ENCODE results near the gene PSMB11. TPM values are rescaled to one million over a fixed set of nuclear protein-coding genes. Genes with fewer than 3 reads are reported as not detected.
A peak's percentile ranks its signal among the peaks of the same experiment; 100 is the strongest.

The PSMB11 gene
- total RNA-seq, 2 donors from 2014 or later: not detected

DNA sequence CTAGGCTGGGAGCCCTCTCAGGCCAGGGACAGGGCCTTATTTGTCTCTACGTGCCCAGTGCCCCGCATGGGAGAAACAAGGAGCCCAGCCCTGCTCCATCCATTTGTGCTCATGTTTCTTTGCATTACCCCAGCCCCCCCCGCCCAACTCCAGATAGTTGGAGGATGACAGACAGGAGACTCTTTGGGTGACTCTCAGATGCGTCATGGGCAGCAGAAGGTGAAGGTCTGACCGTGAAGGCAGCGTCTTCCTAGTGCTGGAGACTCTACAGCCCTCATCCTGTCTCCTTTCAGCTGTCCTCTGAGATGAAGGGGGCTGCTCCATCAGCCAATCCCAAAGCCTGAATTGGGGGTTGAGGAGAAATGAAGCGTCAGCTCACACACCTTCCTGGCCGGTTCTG is 283 bp upstream of the PSMB11 start:
- H3K36me3 ChIP-seq (replicated peaks in 1 of 2; ENCODE audit: insufficient read depth in 1 of 2, low read depth in 2 of 2): no peaks in the 10 kb centered on the region
- no peak for ATAC-seq
- WGBS, 2 donors: 71 to 81% methylated on average over 3 to 8 of the region's 8 CpGs
- peaks cover 11% of the 10 kb centered on the region for H3K4me1 ChIP-seq
- H3K27ac ChIP-seq: no peak overlapping the region
- H3K4me3 ChIP-seq: no peak overlapping the region
- intact Hi-C loops (cut with DNase I): no loop called here
- no peak for DNase-seq
- TF ChIP-seq POLR2A (IDR thresholded peaks at IDR 0.05): no peak
- TF ChIP-seq, protein P1, sequence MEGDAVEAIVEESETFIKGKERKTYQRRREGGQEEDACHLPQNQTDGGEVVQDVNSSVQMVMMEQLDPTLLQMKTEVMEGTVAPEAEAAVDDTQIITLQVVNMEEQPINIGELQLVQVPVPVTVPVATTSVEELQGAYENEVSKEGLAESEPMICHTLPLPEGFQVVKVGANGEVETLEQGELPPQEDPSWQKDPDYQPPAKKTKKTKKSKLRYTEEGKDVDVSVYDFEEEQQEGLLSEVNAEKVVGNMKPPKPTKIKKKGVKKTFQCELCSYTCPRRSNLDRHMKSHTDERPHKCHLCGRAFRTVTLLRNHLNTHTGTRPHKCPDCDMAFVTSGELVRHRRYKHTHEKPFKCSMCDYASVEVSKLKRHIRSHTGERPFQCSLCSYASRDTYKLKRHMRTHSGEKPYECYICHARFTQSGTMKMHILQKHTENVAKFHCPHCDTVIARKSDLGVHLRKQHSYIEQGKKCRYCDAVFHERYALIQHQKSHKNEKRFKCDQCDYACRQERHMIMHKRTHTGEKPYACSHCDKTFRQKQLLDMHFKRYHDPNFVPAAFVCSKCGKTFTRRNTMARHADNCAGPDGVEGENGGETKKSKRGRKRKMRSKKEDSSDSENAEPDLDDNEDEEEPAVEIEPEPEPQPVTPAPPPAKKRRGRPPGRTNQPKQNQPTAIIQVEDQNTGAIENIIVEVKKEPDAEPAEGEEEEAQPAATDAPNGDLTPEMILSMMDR (IDR thresholded peaks at IDR 0.05): no peak
- H3K27me3 ChIP-seq: no peaks in the 10 kb centered on the region
- no peaks in the 10 kb centered on the region for H3K9me3 ChIP-seq

DNA sequence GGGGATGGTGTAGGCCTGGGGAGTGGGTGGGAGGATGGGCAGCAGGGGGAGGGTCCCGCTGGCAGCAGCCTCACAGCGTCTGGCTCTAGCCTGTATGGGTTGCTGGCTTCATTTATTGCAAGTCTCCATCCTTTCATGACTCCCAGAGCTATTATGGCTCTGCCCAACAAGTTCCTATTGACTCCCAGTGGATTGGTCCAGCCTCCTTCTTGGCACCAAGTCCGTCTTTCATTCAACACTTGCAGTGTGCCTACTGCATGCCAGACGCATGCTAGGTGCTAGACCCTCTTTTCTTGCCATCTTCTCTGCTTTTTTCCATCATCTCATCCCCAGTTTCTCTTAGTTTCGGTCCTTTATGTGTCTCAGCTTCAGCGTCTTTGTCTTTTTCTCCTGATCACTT is 1.1 kb downstream of the PSMB11 start:
- Histone ChIP-seq H3K9me3 (no peaks in the 10 kb centered on the region), H3K4me1 (peaks cover 11% of the 10 kb centered on the region), H3K27me3 (no peaks in the 10 kb centered on the region), H3K4me3 (no peak overlapping the region), H3K36me3 (replicated peaks in 1 of 2; ENCODE audit: insufficient read depth in 1 of 2, low read depth in 2 of 2) (no peaks in the 10 kb centered on the region), H3K27ac (no peak overlapping the region)
- no peak for DNase-seq
- 69 to 71% methylated on average over 6 of the region's 6 CpGs for WGBS, 2 donors
- no peak for TF ChIP-seq POLR2A (IDR thresholded peaks at IDR 0.05)
- TF ChIP-seq, protein P1 (IDR thresholded peaks at IDR 0.05): no peak
- intact Hi-C loops (cut with DNase I): no loop called here
- no peak for ATAC-seq

- WGBS, 2 donors: 82 to 87% methylated on average over 3 of the region's 3 CpGs
- TF ChIP-seq POLR2A (IDR thresholded peaks at IDR 0.05): no peak
Observed at GRCh38 chr14:23043754-23044153, 1.7 kb downstream of the PSMB11 start.

GRCh38 chr14:23044840-23045239 is 2.8 kb downstream of the PSMB11 start:
- intact Hi-C loops (cut with DNase I): no loop called here
- no peaks in the 10 kb centered on the region for H3K27me3 ChIP-seq
- peak overlapping the region in 1 of 4 donors; percentile 60 for H3K27ac ChIP-seq
- no peak for DNase-seq
- whole genome bisulfite sequencing, 2 donors: 73 to 84% methylated on average over 6 to 8 of the region's 8 CpGs
- peak; percentile 15 for ATAC-seq
- no peaks in the 10 kb centered on the region for H3K9me3 ChIP-seq
- H3K4me3 ChIP-seq: no peak overlapping the region
- H3K4me1 ChIP-seq: peaks cover 11% of the 10 kb centered on the region
- H3K36me3 ChIP-seq (replicated peaks in 1 of 2; ENCODE audit: insufficient read depth in 1 of 2, low read depth in 2 of 2): no peaks in the 10 kb centered on the region
- TF ChIP-seq, protein P1 (IDR thresholded peaks at IDR 0.05): no peak
- TF ChIP-seq POLR2A (IDR thresholded peaks at IDR 0.05): no peak

More at GRCh38 chr14:23043754-23044153, 1.7 kb downstream of the PSMB11 start:
- Histone ChIP-seq H3K9me3 (no peaks in the 10 kb centered on the region), H3K27me3 (no peaks in the 10 kb centered on the region), H3K27ac (no peak overlapping the region), H3K4me1 (peaks cover 11% of the 10 kb centered on the region), H3K36me3 (replicated peaks in 1 of 2; ENCODE audit: insufficient read depth in 1 of 2, low read depth in 2 of 2) (no peaks in the 10 kb centered on the region), H3K4me3 (no peak overlapping the region)
- DNase-seq (no peak), ATAC-seq (no peak)
- intact Hi-C loops (cut with DNase I): no loop called here

- TF ChIP-seq POLR2A (IDR thresholded peaks at IDR 0.05): no peak
- TF ChIP-seq, protein P1 (IDR thresholded peaks at IDR 0.05): no peak
- ATAC-seq (peak; percentile 68), DNase-seq (peak in 2 of 4 donors; percentile 38 to 50)
- H3K36me3 ChIP-seq (replicated peaks in 1 of 2; ENCODE audit: insufficient read depth in 1 of 2, low read depth in 2 of 2): no peaks in the 10 kb centered on the region
- no peak overlapping the region for H3K4me3 ChIP-seq
- H3K9me3 ChIP-seq: no peaks in the 10 kb centered on the region
- H3K27ac ChIP-seq: peak overlapping the region in 3 of 4 donors; percentile 12 to 60 (median 54)
- peaks cover 11% of the 10 kb centered on the region for H3K4me1 ChIP-seq
- H3K27me3 ChIP-seq: no peaks in the 10 kb centered on the region
- intact Hi-C loops (cut with DNase I): no loop called here
- WGBS, 2 donors: 65 to 68% methylated on average over 13 of the region's 13 CpGs
Observed at GRCh38 chr14:23045419-23046357, 3.7 kb downstream of the PSMB11 start.
